Skin of body (tissue), 2 donors: ENCODE measurements around the gene PDLIM3. TPM values are rescaled to one million over a fixed set of nuclear protein-coding genes. Genes with fewer than 3 reads are reported as not detected.
A peak's percentile ranks its signal among the peaks of the same experiment; 100 is the strongest.

Source experiments
- DNase-seq: peaks from one replicate; lab custom pipeline; 2025; lab: John Stamatoyannopoulos, UW
- total RNA-seq: library from RNA; depleted of rRNA; stranded (reverse); fragments of >200 nt; gene quantifications from one replicate; pipeline ENCODE4 v1.2.3, GENCODE V29; 2014

Gene PDLIM3
- total RNA-seq, 1 donor from 2014 or later, result 52.5 TPM

DNA sequence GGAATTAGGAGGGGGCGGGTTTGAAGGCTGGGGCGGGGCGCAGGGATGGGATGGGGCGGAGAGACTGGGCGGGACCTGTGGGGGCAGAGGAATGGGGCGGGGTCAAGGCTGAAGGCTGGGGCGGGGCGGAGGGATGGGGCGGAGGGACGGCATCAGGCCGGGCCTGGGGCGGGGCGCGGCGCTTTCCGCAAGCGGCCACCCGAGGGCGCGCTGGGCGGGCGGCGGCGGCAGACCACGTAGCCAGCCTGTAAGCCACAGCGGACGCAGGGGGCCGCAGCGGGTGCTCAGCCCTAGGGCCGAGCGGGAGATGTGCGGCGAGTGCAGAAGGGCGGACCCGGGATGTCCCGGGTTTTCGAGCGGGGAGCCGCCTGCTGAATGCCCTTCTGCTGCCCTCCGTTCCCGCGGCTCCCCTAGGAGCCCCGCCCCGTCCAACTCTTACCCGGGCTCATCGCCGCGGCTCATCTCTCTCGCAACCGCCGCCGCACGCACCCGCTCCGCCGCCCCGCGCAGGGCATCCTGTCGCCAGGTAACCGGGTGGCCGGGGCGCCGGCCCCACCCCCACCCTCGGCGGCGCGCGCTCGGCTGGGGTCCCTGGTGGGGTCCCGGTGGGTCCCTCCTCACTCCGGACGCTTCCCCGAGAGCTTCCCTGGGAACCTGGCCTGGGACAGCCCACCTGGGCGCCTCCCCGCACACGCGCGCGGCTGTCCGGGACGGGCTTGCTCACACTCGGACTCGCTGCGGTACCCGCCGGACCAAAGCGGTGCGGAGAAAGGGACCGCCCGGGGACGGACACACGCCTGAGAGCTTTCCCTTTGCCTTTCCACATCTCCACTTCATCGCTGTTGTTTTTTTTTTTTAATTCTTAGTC lies 63.8 kb downstream of the PDLIM3 start, which contains the start of gene CCDC110:
Gene CCDC110 (minus strand): TSS at position 499 of the 868 bp plus-strand sequence. CDS start 50 bp downstream, at position 449.
- DNase-seq, result peak; percentile 98

DNA sequence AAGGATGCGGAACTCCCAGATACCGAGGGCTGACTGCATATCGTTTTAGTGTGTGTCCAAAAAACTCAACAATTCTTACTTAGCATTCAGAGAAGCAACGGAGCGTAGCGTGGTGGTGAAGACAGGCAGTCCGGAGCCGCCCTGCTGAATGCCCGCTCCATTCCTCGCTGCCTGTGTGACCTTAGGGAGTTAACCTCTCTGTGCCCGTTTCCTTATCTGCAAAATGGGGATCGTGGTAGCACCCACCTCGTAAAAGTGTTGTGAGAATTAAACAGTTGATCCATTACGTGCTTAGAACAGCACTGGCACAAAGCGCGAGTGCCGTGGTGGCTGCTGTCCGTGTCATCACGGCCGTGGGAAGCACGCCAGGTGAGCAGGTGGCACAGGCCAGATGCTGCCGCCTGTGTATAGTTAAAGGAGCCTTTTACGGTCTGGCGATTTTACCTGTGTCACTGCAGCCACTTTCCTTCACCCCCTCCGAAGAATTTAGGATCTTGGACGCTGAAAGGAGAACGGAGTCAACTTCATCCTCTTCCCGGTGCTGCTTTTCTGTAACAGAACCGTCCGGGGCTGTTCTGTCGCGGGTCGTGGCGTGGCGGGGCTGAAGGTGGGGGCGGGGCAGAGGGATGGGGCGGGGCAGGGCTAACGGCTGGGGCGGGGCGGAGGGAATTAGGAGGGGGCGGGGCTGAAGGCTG lies 64.7 kb downstream of the PDLIM3 start:
- peak; percentile 55 for DNase-seq

DNA sequence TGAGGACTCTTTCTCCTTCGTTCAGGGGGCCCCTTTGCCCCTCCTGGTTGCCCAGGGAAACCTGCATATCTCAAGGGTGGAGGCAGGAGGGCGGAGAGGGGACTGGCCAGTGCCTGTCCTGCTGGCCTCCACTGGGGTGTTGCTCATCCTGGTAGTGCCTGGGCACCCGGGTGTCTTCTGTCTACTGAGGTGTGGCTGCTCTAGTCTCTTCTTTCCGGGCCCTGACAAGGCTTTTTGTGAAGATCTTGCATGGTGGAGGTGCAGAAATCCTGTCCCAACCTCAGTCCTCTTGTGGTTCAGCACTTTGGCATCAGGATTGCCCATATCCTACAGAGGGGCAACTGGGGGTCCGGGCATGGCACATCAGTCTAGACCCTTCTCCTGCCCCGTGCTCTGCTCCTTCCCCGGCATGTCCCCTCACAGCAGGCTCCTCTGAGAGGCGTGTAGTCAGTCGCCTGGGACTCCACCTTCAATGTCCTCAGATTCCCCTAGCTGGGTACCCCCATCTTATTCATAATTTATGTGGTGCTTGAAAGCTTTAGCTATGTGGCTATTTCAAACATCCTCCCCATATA lies 65.6 kb downstream of the PDLIM3 start:
- DNase-seq, result no peak

DNA sequence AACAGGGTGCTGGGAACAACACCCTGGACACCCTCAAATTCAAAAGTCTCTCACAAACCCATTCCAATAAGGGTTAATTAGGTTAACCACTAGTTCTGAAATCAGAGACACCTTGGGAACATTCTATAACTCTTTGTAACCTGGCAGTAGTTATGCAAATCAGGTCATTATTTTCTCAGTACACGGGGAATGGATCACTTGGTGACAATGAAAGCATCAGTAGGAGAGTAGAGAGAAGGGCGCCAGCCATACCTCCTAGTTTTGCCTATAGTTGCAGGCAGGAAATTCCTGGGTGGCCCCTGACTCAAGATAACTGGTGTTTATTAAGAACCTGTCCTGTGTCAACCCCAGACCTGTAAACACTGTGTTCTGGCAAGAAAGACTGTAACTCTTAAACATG lies 66.3 kb downstream of the PDLIM3 start:
- no peak for DNase-seq

DNA sequence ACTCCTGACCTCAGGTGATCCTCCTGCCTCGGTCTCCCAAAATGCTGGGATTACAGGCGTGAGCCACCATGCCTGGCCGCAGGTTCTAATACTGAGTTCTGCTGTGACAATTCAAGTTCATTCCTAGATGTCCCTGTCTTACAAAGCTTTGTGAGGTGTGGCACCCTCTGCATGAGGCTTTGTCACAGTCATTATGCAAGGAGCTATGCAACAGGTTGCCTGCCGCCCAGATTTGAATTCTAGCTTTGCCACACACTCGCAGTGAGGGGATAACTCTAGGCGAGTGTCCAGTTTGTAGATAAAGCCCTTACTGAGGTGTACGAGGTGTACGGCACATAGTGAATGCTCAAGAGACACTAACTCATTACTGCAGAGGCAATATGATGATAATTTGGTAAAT lies 67.3 kb downstream of the PDLIM3 start:
- no peak for DNase-seq

DNA sequence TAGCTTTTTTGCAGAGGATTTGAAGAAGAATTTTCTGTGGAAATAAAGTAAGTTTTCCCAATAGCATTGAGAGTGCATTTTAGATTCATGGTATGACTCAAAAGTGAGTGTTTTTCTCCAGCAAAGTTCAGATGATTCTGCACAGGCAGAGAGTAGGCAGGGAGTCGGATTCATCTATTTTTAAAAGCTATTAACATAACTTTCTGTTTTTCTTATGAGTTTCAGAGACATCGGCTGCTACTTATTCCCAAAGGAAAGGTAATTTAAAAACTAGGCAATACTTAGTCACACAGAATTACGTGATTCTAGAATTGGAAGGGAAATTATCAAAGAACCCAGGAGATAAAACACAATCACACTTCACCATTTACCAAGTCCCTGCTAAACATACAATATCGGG lies 68.2 kb downstream of the PDLIM3 start:
- DNase-seq, result no peak

DNA sequence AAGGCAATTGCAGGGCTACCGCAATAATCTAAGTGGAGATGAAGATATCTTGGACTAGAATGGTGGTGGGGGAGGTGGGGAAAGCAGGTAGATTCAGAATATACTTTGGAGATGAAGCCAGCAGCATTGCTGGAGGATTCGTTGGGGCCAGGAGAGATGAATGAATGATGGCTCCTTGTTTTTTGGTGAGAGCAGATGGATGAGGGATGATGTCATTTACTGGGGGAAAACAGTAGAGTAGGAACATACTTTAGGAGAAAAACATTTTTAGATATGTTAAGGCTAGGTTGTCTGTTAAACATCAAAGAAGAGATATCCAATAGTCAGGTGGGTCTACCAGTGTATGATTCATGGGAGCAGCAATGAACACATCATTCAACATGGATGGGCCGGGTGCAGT lies 69.6 kb downstream of the PDLIM3 start:
- DNase-seq, result no peak

DNA sequence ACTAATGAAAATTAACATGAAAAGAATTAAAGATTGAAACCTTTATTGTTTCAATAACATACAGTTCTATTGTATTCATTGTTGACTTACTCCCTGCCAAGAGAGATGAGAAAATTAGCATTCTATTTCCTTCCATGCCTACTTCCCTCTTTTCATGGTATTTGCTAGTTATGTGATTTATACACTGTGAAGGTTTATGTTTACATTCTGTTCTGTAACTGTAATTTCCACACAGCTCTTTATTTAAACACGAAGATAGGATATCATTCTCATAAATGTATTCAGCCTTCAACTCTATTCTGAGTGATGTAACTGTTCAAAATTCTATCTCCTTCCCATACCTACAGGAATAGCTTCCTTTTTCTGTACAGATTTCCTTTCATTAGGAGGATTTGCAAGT lies 70.4 kb downstream of the PDLIM3 start:
- no peak for DNase-seq

DNA sequence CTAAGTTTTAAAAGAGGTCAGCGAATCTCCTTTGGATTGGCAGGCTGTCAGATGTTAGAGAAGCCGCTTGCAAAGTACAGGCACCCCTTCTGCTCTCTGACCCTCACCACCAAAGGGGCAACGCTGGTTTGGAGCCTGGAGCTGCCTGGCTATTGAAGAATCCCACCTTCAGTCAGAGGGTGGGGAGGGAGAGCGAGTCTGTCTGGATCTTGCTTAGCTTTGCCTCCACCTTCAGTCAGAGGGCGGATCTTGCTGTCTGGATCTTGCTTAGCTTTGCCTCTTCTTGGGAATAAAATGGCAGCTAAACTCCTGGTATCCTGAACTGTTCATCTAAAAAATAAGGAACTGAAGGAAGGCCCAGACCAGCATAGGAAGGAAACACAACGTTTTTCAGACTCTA lies 71.1 kb downstream of the PDLIM3 start:
- no peak for DNase-seq

DNA sequence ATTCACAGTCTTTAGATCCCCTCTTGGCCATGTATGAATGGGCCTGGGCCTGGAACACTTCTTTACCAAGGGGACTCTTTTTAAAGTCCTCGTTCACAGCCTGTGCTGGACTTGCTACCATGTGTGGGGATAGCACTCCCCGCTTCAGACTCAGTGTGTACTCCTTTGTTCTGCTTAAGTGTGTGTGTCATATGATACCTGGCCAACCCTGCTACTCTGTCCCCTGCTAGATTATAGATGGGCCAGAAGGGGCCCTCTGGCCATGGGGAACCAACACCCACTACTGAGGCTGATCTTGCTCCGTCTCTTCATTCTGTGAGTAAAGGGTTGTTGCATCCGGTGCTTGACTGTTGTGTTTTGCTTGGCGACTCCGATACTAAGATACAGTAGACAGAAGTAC lies 71.8 kb downstream of the PDLIM3 start:
- DNase-seq, result no peak

DNA sequence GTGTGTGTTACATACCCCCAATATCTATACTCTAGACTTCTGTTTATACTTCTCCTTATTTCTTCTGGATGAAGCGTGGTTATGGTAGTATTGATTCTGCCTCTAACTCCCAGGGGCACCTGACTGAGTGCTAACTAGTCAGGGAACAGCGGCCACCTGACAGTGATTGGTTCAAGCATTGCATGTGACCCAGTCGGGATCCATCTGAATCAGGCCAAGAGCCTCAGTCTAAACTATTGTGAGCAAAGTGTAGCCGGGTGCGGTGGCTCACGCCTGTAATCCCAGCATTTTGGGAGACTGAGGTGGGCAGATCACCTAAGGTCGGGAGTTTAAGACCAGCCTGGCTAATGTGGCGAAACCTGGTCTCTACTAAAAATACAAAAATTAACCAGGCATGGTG lies 73.7 kb downstream of the PDLIM3 start:
- DNase-seq, result no peak

DNA sequence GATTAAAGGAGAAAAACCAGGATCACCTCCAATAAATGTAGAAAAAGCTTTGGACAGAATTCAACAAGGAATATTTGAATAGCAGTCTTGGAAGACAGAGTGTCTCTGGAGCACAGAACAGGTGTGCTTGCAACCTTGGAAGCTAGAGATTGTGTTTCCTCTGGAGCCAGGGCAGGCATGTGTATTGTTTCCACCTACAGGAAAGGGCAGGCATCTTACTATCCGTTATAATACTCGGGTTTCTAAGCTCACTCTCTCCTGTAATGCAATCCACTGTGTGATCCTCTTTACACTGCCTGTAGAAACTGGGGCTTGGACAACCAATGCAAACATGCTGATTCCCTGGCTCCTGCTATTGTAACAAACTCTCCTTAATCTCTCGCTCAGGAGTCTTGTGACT lies 78.2 kb downstream of the PDLIM3 start:
- DNase-seq, result no peak

DNA sequence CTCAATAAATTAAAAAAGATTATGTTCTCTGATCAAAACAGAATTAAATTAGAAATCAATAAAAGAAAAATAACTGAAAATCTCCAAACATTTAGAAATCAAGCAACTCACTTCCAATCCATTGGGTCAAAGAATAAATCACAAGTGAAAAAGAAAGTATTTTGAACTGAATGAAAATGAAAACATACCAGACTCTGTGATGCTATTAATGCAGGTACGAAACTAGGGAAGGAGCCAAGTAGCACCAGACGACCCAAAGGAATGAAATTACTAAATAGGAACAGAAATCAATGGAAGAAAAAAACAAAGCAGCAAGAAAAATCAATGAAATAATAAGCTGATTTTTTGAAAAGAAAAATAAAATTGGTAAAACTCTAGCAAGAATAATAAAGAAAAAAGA lies 79.2 kb downstream of the PDLIM3 start:
- no peak for DNase-seq

Other genes with a start within 250 kb of the PDLIM3 start
- 1.9 TPM for gene LRP2BP, start 139.6 kb downstream of the PDLIM3 start, total RNA-seq
- 12.8 TPM for gene ANKRD37, start 138.7 kb downstream of the PDLIM3 start, total RNA-seq
- gene UFSP2, start 109.5 kb downstream of the PDLIM3 start, total RNA-seq, result 42.1 TPM
- 1.4 TPM for gene CCDC110, start 63.8 kb downstream of the PDLIM3 start, total RNA-seq